HepG2 (cell line): Measurements from ENCODE around the gene PTGS2. TPM values are rescaled to one million over a fixed set of nuclear protein-coding genes. Genes with fewer than 3 reads are reported as not detected.

Experiments
- ATAC-seq: fragments of 200-7000 bp; cut with Tn5 transposase; 3 replicates; pipeline ENCODE4 v1.9.1; 2020; ENCODE audit warnings: mild to moderate bottlenecking, moderate library complexity
- BruUV-seq: library from RNA; stranded (reverse); fragments of 400-500 nt; replicated peaks from 2 replicates; lab custom pipeline; 2021; lab: Mats Ljungman, UMichigan
- CTCF ChIA-PET: fragments of 300-600 bp; formaldehyde crosslinking; extraction: SDS; loops from one replicate; lab custom pipeline; 2021; ENCODE audit warnings: low total read pairs, inconsistent platforms, low intra/inter-chr PET ratio; lab: Yijun Ruan, JAX
- POLR2A ChIA-PET: fragments of 350-600 bp; sonication (Branson Sonifier 250); formaldehyde crosslinking; loops from one replicate; lab custom pipeline; 2020; ENCODE audit warnings: antibody characterized with exemption, inconsistent platforms; lab: Yijun Ruan, JAX
- DNase-seq: peaks from one replicate; pipeline ENCODE4 v3.0.0-alpha.2; 2015; ENCODE audit warnings: low spot score
- FAIRE-seq: peaks from 3 replicates; lab custom pipeline; 2011; peaks lifted over from hg19 to GRCh38; lab: Jason Lieb, UNC
- H2AFZ ChIP-seq: one replicate; pipeline ENCODE4 v1.6.1; 2011; ENCODE audit warnings: low read length, inconsistent platforms
- H3K27ac ChIP-seq: fragments of 300-600 bp; 3 replicates; pipeline ENCODE4 v1.8.0; 2011; ENCODE audit warnings: mixed run types, mild to moderate bottlenecking, mixed read lengths, low read length, inconsistent platforms; ENCODE audit not compliant: insufficient read depth; ENCODE audit errors: extremely low read length
- H3K27me3 ChIP-seq, 2 experiments: fragments of 200-600 bp in 1 of 2; 2 replicates in 1 of 2; 3 replicates in 1 of 2; pipeline versions ENCODE4 v1.6.0 to v1.8.0; 2011; ENCODE audit warnings: low read length in 2 of 2, mild to moderate bottlenecking in 2 of 2, moderate library complexity in 2 of 2, inconsistent platforms in 1 of 2; ENCODE audit not compliant: insufficient read depth in 2 of 2, control insufficient read depth in 1 of 2
- H3K36me3 ChIP-seq, 2 experiments: fragments of 200-600 bp in 1 of 2; replicated peaks in 1 of 2; 2 replicates in 1 of 2; 3 replicates in 1 of 2; pipeline versions ENCODE4 v1.5.1 to v1.8.0; 2011; ENCODE audit warnings: low read length in 2 of 2, inconsistent platforms in 1 of 2; ENCODE audit not compliant: insufficient read depth in 2 of 2, control insufficient read depth in 1 of 2
- H3K4me1 ChIP-seq: 2 replicates; pipeline ENCODE4 v1.5.1; 2012; ENCODE audit warnings: low read length, inconsistent platforms; ENCODE audit not compliant: insufficient read depth
- H3K4me2 ChIP-seq: 2 replicates; pipeline ENCODE4 v1.6.0; 2011; ENCODE audit warnings: low read depth, low read length, inconsistent platforms
- H3K4me3 ChIP-seq, 3 experiments: fragments of 200-600 bp in 1 of 3; sonication (generic), shearing (Covaris generic) in 1 of 3; replicated peaks in 1 of 3; 2 replicates each; pipeline ENCODE4 v1.5.1; 2011 to 2016; ENCODE audit warnings: low read length in 3 of 3, inconsistent platforms in 2 of 3, low read depth in 2 of 3, mild to moderate bottlenecking in 2 of 3, control low read depth in 1 of 3, mixed read lengths in 1 of 3; ENCODE audit not compliant: insufficient read depth in 1 of 3
- H3K79me2 ChIP-seq: one replicate; pipeline ENCODE4 v1.6.1; 2011; ENCODE audit warnings: low read length, inconsistent platforms; ENCODE audit not compliant: insufficient read depth
- H3K9ac ChIP-seq: 2 replicates; pipeline ENCODE4 v1.6.0; 2011; ENCODE audit warnings: mild to moderate bottlenecking, low read depth, low read length, inconsistent platforms; ENCODE audit not compliant: insufficient read depth
- H3K9me3 ChIP-seq: 2 replicates; pipeline ENCODE4 v1.5.1; 2012; ENCODE audit warnings: mild to moderate bottlenecking, low read length
- H4K20me1 ChIP-seq: 2 replicates; pipeline ENCODE4 v1.6.0; 2011; ENCODE audit warnings: inconsistent platforms, mild to moderate bottlenecking, low read length, moderate library complexity; ENCODE audit not compliant: insufficient read depth
- ISL2 ChIP-seq: sonication (generic); formaldehyde crosslinking; IDR thresholded peaks from 2 replicates; pipeline ENCODE4 v1.5.0; 2020; ENCODE audit warnings: missing genetic modification reagents
- KAT8 ChIP-seq: IDR thresholded peaks from 2 replicates; pipeline ENCODE4 v1.6.1; 2016; ENCODE audit warnings: missing genetic modification reagents, missing compliant biosample characterization
- ONECUT2 ChIP-seq: sonication (generic); formaldehyde crosslinking; IDR thresholded peaks from 2 replicates; pipeline ENCODE4 v1.4.0; 2020; ENCODE audit warnings: missing genetic modification reagents
- ZBTB10 ChIP-seq: sonication (generic); formaldehyde crosslinking; IDR thresholded peaks from 2 replicates; pipeline ENCODE4 v1.4.0; 2020; ENCODE audit warnings: missing genetic modification reagents, borderline replicate concordance
- ZNF143 ChIP-seq: sonication (generic); formaldehyde crosslinking; IDR thresholded peaks from 2 replicates; pipeline ENCODE4 v1.4.0; 2020; ENCODE audit warnings: missing genetic modification reagents
- ZNF343 ChIP-seq: sonication (generic); formaldehyde crosslinking; IDR thresholded peaks from 2 replicates; pipeline ENCODE4 v1.4.0; 2020; ENCODE audit warnings: mild to moderate bottlenecking, missing genetic modification reagents
- ZNF839 ChIP-seq: sonication (generic); formaldehyde crosslinking; IDR thresholded peaks from 2 replicates; pipeline ENCODE4 v1.4.0; 2020; ENCODE audit warnings: missing genetic modification reagents, mild to moderate bottlenecking, borderline replicate concordance
- WGBS: methylation state at CpG from one replicate; pipeline ENCODE4 v1.1.6; 2017; ENCODE audit warnings: low lambda C conversion rate; 5-methylcytosine and 5-hydroxymethylcytosine counted together
- in situ Hi-C: cut with HindIII; loops from 2 replicates; pipeline ENCODE4 v1.10.0; 2017; ENCODE audit warnings: low pct_unique_long_range_greater_than_20kb; ENCODE audit not compliant: extremely low pct_ligation_motif_present
- intact Hi-C: fragments of 100-400 bp; cut with micrococcal nuclease; formaldehyde crosslinking; loops from one replicate; pipeline ENCODE4 v1.10.0; 2022; ENCODE audit not compliant: unreplicated experiment
- polyA plus RNA-seq, 8 experiments: library from polyadenylated mRNA; depleted of rRNA in 3 of 8; stranded (reverse) in 7 of 8; unstranded in 1 of 8; fragments of >200 nt; fragmentation: Illumina TruSeq in 4 of 8; extraction: Trizol in 4 of 8; gene quantifications; 2 replicates each; pipeline versions ENCODE4 v1.2.1 to v1.2.3, GENCODE V29; 2011 to 2016; ENCODE audit warnings: low read depth in 4 of 8, missing spikeins in 1 of 8, mixed read lengths in 1 of 8; ENCODE audit not compliant: insufficient read depth in 1 of 8
- total RNA-seq, 5 experiments: library from RNA; depleted of rRNA; stranded (reverse); fragments of >200 nt; fragmentation: Illumina TruSeq; extraction: Trizol; gene quantifications; 2 replicates each; pipeline ENCODE4 v1.2.3, GENCODE V29; 2016; ENCODE audit warnings: low read depth in 1 of 5

PTGS2 gene
- total and polyA plus RNA-seq, 2 of the 13 experiments (the other 11 are each of a cell fraction or from before 2014, with no cell fraction given) = not detected

GRCh38 chr1:186654741-186655140 is 25.5 kb downstream of the PTGS2 start:
- no TSS peak for BruUV-seq
- no peaks in the 10 kb centered on the region for H3K36me3 ChIP-seq

More at GRCh38 chr1:186654741-186655140, 25.5 kb downstream of the PTGS2 start:
- DNase-seq (no peak), FAIRE-seq (no peak), ATAC-seq (no peak)
- H3K9ac ChIP-seq = no peak overlapping the region
- no peaks in the 10 kb centered on the region for H3K9me3 ChIP-seq
- H3K4me3 ChIP-seq = no peak overlapping the region
- in situ Hi-C loops = no loop called here
- H3K4me2 ChIP-seq = no peak overlapping the region
- 34% methylated on average over 3 of the region's 3 CpGs for WGBS
- no peaks in the 10 kb centered on the region for H4K20me1 ChIP-seq
- H3K27me3 ChIP-seq = no peaks in the 10 kb centered on the region
- ChIA-PET CTCF (no interaction called here), POLR2A (no interaction called here)
- intact Hi-C loops = no loop called here
- no peak overlapping the region for H3K27ac ChIP-seq
- H3K4me1 ChIP-seq = no peaks in the 10 kb centered on the region
- no peak for TF ChIP-seq ZNF343 (CRISPR knock-in tag)
- no peak for TF ChIP-seq KAT8 (CRISPR knock-in tag)
- no peak for TF ChIP-seq ONECUT2 (CRISPR knock-in tag)
- no peak for TF ChIP-seq ISL2 (CRISPR knock-in tag)
- TF ChIP-seq ZNF143 (CRISPR knock-in tag) = no peak
- no peak for TF ChIP-seq ZBTB10 (CRISPR knock-in tag)
- no peak for TF ChIP-seq ZNF839 (CRISPR knock-in tag)
- H2AFZ ChIP-seq = no peak overlapping the region
- H3K79me2 ChIP-seq = no peaks in the 10 kb centered on the region
